Stimulated activated CD8-positive, alpha-beta memory T cell treated with anti-CD3 and anti-CD28 coated beads, Interleukin-7, amount 100 ng/mL, for 24 hours (primary cell): ENCODE measurements around the gene DUS2.

Source experiments
- DNase-seq: peaks from one replicate; pipeline ENCODE4 v3.0.0-alpha.2; 2020; ENCODE audit warnings: low read depth

DUS2 gene

DNA sequence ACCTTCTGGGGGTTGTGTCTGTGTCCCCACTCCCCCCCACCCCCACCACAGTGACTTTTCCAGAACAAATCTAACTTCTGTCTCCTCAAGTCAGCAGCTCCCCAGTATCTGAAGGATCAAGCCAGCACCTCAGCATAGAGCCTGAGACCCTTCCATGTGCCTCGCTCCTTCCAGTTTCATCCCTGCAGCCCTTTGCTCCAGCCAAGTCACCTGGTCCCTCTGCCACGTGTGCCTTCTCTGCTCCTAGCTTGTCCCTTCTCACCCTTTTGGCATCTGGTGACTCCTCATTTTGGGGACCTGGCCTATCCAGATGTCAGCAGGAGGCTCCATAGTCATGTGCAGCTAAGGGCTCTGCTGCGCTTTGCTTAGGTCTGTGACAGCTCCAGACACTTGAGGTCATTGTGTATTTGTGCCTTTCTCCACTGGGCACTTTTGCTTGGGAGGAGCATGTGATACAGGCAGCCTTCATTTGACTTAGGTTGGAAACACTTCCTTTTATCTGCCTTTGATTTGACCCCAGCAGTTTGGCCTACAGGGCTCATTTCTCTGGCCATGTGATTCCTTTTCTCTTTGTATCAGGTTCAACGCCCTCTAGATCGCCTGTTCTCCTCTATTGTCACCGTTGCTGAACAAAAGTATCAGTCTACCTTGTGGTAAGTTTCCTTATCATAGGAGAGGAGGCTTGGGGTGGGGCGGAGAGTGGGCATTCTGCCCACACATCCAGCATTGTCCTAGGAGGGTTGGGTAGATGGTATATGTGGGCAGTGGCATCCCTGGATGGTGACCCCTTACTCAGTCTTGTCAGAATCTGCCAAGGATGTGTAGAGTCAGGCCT, 55.0 kb downstream of the DUS2 start:
- no peak for DNase-seq

DNA sequence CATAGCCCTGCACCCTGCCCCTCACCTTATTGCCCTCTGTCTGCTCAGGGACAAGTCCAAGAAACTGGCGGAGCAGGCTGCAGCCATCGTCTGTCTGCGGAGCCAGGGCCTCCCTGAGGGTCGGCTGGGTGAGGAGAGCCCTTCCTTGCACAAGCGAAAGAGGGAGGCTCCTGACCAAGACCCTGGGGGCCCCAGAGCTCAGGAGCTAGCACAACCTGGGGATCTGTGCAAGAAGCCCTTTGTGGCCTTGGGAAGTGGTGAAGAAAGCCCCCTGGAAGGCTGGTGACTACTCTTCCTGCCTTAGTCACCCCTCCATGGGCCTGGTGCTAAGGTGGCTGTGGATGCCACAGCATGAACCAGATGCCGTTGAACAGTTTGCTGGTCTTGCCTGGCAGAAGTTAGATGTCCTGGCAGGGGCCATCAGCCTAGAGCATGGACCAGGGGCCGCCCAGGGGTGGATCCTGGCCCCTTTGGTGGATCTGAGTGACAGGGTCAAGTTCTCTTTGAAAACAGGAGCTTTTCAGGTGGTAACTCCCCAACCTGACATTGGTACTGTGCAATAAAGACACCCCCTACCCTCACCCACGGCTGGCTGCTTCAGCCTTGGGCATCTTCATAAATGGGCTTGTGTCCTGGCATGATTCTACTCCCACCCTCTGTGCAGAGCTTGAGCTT, 55.8 kb downstream of the DUS2 start:
- no peak for DNase-seq

GRCh38 chr16:68079376-68079625, 56.2 kb downstream of the DUS2 start:
- DNase-seq, result no peak

DNA sequence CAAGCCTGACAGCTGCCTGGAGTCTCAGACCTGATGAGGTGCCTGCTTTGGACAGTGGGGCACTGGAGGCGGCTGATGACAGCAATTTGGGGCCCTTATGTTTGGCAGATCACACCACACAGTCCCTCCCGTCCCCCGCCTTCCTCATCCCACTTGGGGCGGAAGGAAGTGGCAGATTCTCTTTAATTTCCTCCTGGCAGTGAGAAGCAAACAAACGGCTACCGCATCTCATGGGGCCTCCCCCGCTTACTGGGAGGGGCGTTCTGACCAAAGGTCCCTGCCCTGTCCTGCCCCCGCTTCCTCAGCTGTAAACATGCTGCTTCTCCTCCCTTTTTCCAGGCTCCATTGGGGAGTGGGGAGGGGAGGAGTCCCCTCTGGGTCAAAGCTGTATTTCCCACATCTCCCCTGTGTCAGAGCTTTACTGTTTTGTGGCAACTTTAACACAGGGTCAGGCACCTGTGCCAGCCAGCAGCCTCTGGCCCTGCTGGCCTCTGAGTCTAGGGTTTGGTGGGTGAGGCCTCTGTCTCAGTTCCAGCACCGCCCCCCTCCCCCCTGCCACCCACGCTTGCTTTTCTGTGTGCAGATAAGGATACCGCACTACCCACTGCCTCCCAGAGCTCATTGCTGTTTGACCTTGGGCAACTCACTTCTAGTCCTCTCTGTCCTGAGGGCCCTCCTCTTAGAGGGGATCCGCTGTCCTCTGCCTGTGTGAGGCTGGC, 56.7 kb downstream of the DUS2 start:
- DNase-seq, result peak; percentile 43

GRCh38 chr16:68081861-68082628, 59.0 kb downstream of the DUS2 start:
- DNase-seq, result no peak

DNA sequence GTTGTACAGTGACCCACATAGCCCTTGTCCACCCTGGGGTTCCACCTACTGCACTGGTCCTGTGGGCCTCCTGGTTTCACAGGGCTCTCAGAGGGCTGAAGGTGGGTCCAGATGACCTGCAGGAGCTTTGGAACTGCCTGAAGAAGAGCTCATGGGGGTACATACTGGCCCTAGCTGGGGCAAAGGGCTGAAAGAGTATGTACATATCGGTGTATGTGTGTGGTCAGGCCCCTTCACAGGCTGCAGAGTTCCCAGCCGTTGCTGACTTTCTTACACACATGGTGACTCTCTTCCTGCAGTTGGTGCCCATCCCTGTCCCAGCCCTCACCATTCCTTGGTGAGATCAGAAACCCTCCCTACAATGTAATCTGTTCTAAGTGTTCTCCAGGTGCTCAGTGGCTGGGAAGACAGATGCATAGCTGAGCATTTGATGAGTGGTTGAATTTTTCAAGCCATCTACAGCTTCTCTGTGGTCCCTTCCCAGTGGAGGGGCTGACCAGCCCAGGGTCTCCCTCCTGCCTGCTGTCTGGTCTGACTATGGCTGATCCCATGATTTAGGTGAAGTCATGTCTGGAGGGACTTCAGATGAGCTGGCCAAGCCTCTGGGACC, 59.6 kb downstream of the DUS2 start:
- no peak for DNase-seq

GRCh38 chr16:68083239-68083781, 60.2 kb downstream of the DUS2 start:
- no peak for DNase-seq

DNA sequence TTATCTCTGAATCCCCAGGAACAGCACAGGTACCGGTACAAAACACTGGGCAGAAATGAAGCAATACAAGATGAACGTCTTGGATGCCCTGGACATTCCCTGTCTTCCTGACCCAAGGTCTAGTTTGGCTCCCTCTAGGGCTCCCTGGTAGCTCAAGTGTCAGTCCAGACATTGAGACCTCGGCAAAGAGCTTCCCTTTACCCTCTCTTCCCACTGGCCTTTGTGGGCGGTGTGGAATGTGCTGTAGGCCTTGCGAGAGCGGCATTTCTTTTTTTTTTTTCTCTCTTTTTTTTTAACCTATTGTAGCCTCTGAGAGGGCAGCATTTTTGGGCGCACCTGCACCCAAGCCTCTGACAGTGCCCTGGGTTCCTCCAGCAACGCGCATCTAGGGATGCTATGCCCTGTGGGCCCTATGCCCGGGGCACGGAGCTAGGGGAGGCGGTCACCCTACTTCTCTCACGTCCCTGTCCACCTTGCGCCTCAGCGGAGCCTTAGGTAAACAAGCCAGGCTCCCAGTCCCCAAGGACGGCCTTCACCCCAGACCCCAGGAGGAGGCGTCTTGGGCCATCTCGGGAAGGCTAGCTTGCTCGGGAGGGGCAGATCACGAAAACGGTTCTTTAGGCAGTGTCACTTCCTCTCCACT, 60.9 kb downstream of the DUS2 start:
- DNase-seq, result no peak

DNA sequence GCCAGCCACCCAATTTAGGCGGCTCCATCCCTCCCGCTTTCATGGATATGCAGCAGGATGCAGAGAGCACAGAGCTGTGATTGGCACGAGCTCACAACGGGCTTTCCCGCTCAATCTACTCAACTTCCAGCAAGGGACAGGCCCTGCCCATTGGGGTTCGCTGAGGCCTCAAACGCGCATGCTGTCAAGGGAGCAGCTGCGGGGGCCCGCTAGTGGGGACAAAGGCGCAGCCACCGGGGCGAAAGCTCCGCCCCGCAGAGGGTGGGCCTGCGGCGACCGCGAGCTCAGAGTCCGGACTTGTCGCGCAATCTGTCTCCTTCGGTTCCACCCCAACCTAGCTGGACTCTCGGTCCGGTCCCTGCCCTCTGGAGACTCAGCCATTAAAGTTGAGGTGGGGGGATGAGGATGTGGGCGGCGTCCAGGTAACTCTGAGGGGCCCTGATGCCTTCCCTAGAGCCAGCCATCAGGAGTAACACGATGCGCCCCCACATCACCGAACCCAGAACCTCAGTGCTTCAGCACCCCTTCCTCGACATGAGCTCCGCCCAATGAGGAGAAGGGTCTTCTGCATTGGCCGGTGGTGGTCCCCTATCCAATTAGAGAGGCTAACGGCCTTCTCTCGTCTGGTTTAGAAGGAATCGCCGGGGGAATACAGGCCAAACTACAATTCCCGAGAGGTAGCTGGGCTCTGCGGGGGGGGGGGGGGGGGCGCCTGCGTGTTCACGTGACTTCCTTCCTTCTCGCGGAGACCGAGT, 61.6 kb downstream of the DUS2 start:
- DNase-seq, result peak; percentile 78

- DNase-seq, result peak; percentile 97
These were observed 62.4 kb downstream of the DUS2 start, which contains the start of gene NFATC3 for GRCh38 chr16:68085259-68086071. Gene NFATC3 (plus strand): TSS chr16:68085370. CDS start chr16:68085682, 312 bp downstream.

GRCh38 chr16:68086336-68086841, 63.3 kb downstream of the DUS2 start:
- no peak for DNase-seq

DNA sequence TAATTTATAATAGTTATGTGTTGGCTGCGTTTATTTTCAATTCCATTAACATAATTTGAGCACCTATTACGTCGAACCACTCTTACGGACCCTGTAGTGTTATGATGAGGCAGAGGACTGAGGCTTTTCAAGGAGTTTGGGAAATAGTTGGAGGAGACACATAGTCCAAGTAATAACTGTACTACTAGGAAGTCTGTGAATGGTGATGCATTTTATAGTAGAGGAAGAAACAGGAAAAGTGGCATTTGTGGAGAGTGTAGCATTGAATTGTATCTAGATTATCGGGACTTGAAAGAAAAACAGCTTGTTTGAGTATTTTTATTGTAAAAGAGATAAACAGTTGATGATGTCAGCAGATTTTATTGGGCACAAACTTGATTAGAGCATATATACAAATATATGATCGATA, 63.8 kb downstream of the DUS2 start:
- no peak for DNase-seq

GRCh38 chr16:68087688-68088087, 64.6 kb downstream of the DUS2 start:
- no peak for DNase-seq

GRCh38 chr16:68088130-68088972, 65.3 kb downstream of the DUS2 start:
- no peak for DNase-seq

DNA sequence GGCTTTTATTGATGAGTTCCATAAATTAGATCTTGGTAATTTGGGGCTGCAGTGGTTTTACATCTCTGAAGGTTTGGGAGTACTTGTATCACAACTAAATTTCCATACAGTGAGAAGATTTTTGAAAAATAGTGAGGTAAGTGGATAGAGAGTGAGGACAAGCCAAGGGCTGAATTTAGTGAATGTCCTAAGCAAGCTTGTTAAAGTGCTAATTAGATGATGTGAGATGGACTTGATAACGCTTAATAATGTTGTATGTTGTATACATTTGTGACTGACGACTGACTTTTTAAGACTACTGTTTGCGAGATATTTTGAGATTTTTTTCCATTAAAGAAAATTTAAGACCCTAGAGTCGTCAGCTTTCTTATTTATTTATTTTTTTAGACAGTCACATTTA, 66.0 kb downstream of the DUS2 start:
- no peak for DNase-seq

DNA sequence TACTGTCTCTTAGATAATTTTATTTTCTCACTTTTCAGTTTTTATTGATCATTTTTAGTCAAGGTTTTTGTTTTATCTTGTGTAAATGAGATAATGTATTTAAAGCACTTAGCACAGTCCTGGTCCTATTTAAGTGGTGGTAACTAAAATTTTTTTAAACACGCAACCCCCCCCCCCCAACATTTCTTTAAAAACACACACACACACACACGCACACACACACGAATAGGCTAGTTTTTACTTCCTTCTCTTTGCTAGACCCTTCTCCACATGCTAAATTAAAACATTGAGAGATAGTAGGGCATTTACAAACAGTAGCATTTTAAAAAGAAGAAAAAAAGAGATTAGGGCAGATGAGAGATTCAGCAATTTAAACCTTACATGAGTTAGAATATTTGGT, 67.0 kb downstream of the DUS2 start:
- DNase-seq, result no peak

DNA sequence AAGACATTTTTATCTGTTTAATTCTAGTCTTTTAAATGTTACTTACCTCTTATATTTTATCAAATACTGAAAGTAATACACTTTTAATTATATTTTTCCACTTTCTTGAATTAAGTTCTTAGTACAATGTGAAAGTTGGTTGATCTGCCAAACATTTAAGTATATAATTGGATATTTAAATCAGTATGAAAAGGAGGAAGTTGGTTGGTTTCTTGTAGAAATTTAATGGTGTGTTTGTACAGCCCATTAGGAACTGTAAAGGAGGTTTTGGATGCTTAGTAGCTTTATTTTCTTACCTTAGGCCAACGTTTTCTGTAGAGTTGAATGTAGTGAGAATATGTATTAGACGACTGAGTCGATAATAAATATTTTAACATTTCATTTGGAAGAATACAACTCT, 67.4 kb downstream of the DUS2 start:
- no peak for DNase-seq
